Omental fat pad (tissue), 4 donors: Measurements from ENCODE around the gene GPR143. TPM values are rescaled to one million over a fixed set of nuclear protein-coding genes. Genes with fewer than 3 reads are reported as not detected.

Source experiments
- ATAC-seq: fragments of 150-250 bp; one replicate; pipeline ENCODE4 v1.9.1; 2016; ENCODE audit warnings: mild to moderate bottlenecking, moderate library complexity; ENCODE audit not compliant: low FRiP score
- DNase-seq: peaks from one replicate; pipeline ENCODE4 v3.0.0-alpha.2; 2019; ENCODE audit warnings: low spot score
- total RNA-seq, 4 donors: library from RNA; depleted of rRNA; stranded (reverse); fragments of >200 nt; gene quantifications; one replicate each; pipeline ENCODE4 v1.1.0, GENCODE V29; 2016
- TF ChIP-seq, protein P1 (sequence below), 3 donors: fragments of 450-650 bp; IDR thresholded peaks; one replicate each; pipeline ENCODE4 v1.5.1; 2016 to 2017; ENCODE audit warnings: antibody characterized with exemption in 3 of 3, mild to moderate bottlenecking in 3 of 3, moderate library complexity in 2 of 3

The GPR143 gene
- total RNA-seq, 4 donors from 2014 or later, result 1.1 to 1.6 (median 1.2) TPM; not detected in 1

DNA sequence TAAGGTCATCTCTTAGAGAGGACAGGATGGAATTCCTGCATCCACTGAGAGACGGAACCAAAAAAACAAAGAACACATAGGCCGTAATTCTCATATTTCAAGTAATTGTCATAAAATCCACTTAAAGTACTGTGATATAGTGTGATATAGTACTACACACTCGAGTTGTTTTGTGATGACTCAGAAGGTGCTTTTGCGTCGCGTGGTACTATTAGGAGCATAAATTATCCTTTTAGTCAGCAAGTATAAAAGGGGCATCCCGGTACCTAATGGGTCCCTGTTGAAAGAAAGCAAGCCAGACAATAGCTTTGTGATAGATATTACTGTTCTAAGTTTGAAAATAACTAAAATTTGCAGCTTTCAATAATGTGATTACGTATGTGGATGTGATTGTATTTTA is 55.3 kb downstream of the GPR143 start:
- DNase-seq (no peak), ATAC-seq (no peak)
- TF ChIP-seq, protein P1, sequence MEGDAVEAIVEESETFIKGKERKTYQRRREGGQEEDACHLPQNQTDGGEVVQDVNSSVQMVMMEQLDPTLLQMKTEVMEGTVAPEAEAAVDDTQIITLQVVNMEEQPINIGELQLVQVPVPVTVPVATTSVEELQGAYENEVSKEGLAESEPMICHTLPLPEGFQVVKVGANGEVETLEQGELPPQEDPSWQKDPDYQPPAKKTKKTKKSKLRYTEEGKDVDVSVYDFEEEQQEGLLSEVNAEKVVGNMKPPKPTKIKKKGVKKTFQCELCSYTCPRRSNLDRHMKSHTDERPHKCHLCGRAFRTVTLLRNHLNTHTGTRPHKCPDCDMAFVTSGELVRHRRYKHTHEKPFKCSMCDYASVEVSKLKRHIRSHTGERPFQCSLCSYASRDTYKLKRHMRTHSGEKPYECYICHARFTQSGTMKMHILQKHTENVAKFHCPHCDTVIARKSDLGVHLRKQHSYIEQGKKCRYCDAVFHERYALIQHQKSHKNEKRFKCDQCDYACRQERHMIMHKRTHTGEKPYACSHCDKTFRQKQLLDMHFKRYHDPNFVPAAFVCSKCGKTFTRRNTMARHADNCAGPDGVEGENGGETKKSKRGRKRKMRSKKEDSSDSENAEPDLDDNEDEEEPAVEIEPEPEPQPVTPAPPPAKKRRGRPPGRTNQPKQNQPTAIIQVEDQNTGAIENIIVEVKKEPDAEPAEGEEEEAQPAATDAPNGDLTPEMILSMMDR (IDR thresholded peaks at IDR 0.05), result no peak

DNA sequence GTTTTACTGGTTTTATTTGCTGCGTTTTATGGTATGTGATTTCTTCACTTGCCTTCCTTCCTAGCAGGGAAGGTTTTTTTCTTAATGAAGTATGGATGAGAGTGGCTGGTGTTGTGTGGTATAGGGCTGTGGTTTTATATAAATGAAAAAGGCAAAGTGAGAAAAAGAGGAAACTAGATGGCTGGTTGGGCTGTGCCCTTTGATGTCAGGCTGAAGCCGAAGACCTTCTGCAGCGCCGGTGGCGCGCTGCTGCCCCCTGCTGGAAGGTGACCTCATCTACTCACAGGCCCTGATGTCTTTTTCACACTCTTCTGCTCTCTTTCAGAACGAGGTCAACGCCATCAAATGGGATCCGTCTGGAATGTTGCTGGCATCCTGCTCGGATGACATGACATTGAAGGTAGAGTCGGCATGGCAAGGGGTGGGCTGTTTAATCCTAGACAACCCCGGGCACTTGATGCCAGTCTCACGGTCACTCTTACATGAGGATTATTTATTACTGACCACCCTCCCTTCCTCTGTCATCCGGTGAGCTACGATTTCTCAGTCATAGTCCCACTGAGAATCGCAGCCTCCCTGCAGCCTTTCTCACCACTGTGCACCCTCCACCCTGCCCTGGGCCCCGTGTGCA is 56.6 kb downstream of the GPR143 start:
- peak; percentile 36 for DNase-seq
- TF ChIP-seq, protein P1 (IDR thresholded peaks at IDR 0.05), result peak in 1 of 3 donors; percentile 42
- no peak for ATAC-seq

DNA sequence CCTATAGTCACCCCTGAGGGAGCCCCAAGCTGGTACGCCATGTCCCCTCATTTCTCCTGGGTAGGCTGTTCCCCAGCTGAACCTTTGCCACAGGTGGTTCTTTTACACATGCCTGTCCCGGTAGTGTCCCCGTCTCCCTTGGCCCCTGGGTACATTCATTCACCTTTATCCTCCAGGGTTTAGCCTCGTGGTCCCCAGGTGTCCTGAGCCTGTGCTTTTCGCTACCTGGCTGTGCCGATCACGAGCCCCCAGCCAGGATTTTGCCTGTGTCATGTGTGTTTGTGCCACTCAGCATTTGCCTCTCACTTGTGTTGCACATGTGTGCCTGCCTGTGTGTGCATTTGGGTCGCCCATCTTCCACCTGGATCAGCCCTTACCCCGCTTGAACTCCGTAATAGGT is 57.6 kb downstream of the GPR143 start:
- no peak for ATAC-seq
- TF ChIP-seq, protein P1 (IDR thresholded peaks at IDR 0.05), result no peak
- no peak for DNase-seq

DNA sequence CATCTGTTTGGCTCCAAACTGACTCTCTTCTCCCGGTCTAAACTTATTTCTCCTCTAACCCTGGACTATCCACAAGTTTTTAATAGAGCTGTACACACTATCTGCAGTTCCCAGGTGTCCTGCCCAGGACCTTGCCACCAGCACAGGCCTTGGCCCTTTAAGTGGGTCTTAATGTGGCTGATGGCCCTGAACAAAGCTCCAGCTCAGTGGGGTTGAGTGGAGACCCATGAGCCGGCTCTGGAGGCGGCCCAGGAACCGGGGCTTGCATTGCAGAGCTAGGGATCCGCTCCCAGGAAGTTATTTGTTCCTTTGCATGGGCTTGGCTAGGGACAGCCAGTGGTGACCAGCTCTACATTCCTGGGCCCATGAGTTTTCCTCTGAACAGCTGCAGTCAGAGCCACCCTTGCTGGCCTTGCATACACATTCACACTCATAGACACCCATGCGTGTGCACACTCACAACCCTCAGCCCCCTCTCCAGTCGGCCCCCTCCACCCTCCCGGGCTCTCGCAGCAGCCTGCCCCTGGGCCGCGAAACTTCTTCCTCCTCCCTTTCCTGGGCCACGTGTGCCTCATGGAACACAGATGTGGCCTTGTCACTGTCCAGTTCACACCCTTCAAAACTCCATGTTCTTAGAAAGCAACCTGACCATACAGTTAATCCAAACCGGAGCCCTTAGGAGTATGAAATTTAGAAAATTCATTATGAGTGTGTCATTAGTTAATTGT is 58.2 kb downstream of the GPR143 start:
- TF ChIP-seq, protein P1 (IDR thresholded peaks at IDR 0.05), result no peak
- DNase-seq (no peak), ATAC-seq (no peak)

DNA sequence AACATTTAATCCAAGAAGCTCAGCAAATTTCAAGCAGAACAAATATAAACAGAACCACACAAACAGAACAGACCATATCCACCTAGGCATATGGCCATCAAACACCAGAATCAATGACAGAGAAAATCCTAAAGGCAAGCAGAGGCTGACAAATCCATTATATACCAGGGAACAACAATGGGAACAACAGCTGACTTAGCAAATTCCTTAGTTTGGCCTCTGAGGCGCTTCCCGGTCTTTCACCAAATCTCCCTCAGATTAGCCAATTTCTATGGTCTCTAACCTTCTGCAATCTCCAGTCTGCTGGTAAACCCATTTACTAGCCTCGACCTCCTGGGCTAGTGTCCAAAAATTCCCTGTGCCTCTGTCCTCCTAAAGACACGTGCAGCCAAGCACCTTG is 59.2 kb downstream of the GPR143 start:
- ATAC-seq (no peak), DNase-seq (no peak)
- TF ChIP-seq, protein P1 (IDR thresholded peaks at IDR 0.05), result no peak

DNA sequence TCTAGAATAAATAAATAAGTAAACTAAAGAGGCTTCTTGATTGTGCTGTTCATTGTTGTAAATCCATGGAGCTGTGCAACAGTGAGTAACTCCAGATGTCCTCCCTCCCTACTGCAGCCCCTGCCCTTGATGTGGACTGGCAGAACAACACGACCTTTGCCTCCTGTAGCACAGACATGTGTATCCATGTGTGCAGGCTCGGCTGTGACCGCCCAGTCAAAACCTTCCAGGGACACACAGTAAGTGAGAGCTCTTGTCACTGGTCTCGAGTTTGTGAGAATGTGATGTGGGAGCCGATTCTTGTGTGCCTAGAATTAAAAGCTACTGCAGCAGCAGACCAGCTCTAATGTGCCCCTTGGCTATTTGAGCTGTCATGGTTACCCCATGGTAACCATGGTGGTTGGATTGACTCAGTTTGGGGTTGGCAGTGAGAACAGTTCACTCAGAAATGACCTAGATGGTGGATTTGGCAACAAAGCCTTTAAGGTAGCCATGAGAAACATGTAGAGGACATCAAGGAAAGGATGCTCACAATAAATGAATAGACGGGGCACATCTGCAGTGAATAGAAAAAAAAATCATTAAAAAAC is 60.7 kb downstream of the GPR143 start:
- TF ChIP-seq, protein P1 (IDR thresholded peaks at IDR 0.05), result no peak
- ATAC-seq, result no peak
- DNase-seq, result no peak
